ENCODE measurements around the gene TRIM72. TPM values are rescaled to one million over a fixed set of nuclear protein-coding genes. Genes with fewer than 3 reads are reported as not detected.

Gene TRIM72
- total and polyA plus RNA-seq, 7 experiments from 2014 or later: 0.24 TPM; not detected in 6

DNA sequence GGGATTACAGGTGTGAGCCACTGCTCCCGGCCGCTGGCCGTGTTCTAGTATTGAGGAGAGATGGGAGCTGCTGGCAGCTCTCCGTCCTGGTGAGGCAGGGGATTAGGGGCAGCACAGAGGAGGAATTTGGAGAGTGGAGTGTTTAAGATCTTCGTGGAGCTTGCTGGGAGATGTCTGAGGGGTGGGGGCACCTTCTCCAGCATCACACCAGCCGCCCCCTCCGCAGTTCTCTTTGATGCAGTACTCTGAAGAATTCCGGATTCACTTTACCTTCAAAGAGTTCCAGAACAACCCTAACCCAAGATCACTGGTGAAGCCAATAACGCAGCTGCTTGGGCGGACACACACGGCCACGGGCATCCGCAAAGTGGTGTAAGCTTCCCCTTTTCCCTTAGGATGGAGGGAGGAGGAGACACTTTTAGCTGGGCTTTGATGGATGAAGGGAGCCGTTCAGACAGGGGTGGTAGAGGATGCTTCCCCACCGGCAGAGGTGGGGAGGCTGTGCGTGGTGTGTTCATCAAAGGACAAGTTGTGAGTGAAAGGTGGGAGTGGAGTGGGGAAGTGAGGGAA is 57.8 kb downstream of the TRIM72 start:
- H3K27me3 Mint-ChIP-seq: peaks cover 0 to 17% (median 0%) of the 10 kb centered on the region in 5 donors
- no peaks in the 10 kb centered on the region for H3K27me3 ChIP-seq (ENCODE audit: control insufficient read depth in 2 of 2, insufficient read depth in 2 of 2, low read length in 2 of 2)
- peaks cover 0 to 41% (median 3%) of the 10 kb centered on the region in 5 donors for H3K36me3 Mint-ChIP-seq
- H3K4me1 Mint-ChIP-seq: peaks cover 0 to 26% (median 4%) of the 10 kb centered on the region in 7 donors
- H3K36me3 ChIP-seq (ENCODE audit: control insufficient read depth in 2 of 3, insufficient read depth in 3 of 3, low read length in 3 of 3): no peaks in the 10 kb centered on the region
- no peak overlapping the region for H3K4me3 Mint-ChIP-seq
- H3K9me3 Mint-ChIP-seq: peaks cover 0 to 2% (median 0%) of the 10 kb centered on the region in 11 donors
- H3K27ac Mint-ChIP-seq: peak overlapping the region in 1 of 9 donors; percentile 26
- no peak overlapping the region for H3K27ac ChIP-seq (ENCODE audit: low read depth, low read length)
- intact Hi-C loops (cut with micrococcal nuclease): no loop called here
- H3K4me1 ChIP-seq (ENCODE audit: control insufficient read depth in 2 of 2, insufficient read depth in 2 of 2, low read length in 2 of 2): no peaks in the 10 kb centered on the region
- ChIA-PET CTCF (no interaction called here), POLR2A (no interaction called here)
- no peak overlapping the region for H3K4me3 ChIP-seq (ENCODE audit: low read length)
- H3K9me3 ChIP-seq (ENCODE audit: control insufficient read depth in 2 of 3, low read length in 3 of 3): no peaks in the 10 kb centered on the region
- DNase-seq (no peak), ATAC-seq (no peak)

- no peak overlapping the region for H3K27ac Mint-ChIP-seq
- no peak overlapping the region for H3K4me3 ChIP-seq (ENCODE audit: low read length)
- H3K9me3 Mint-ChIP-seq: peaks cover 0 to 2% (median 0%) of the 10 kb centered on the region in 11 donors
- peaks cover 0 to 37% (median 0%) of the 10 kb centered on the region in 5 donors for H3K36me3 Mint-ChIP-seq
- no peaks in the 10 kb centered on the region for H3K27me3 ChIP-seq (ENCODE audit: control insufficient read depth in 2 of 2, insufficient read depth in 2 of 2, low read length in 2 of 2)
- H3K4me3 Mint-ChIP-seq: no peak overlapping the region
- ChIA-PET CTCF (no interaction called here), POLR2A (no interaction called here)
- no peaks in the 10 kb centered on the region for H3K36me3 ChIP-seq (ENCODE audit: control insufficient read depth in 2 of 3, insufficient read depth in 3 of 3, low read length in 3 of 3)
- H3K27ac ChIP-seq (ENCODE audit: low read depth, low read length): no peak overlapping the region
- H3K4me1 Mint-ChIP-seq: peaks cover 0 to 16% (median 0%) of the 10 kb centered on the region in 7 donors
- H3K4me1 ChIP-seq (ENCODE audit: control insufficient read depth in 2 of 2, insufficient read depth in 2 of 2, low read length in 2 of 2): no peaks in the 10 kb centered on the region
- intact Hi-C loops (cut with micrococcal nuclease): no loop called here
- peaks cover 0 to 9% (median 0%) of the 10 kb centered on the region in 5 donors for H3K27me3 Mint-ChIP-seq
- ATAC-seq (no peak), DNase-seq (no peak)
- H3K9me3 ChIP-seq (ENCODE audit: control insufficient read depth in 2 of 3, low read length in 3 of 3): no peaks in the 10 kb centered on the region
These were observed 59.3 kb downstream of the TRIM72 start for GRCh38 chr16:31273187-31273586.

- CTCF ChIA-PET: no interaction called here
- POLR2A ChIA-PET: no interaction called here
- Histone ChIP-seq H3K27ac (ENCODE audit: low read depth, low read length) (no peak overlapping the region), H3K36me3 (ENCODE audit: control insufficient read depth in 2 of 3, insufficient read depth in 3 of 3, low read length in 3 of 3) (no peaks in the 10 kb centered on the region), H3K4me3 (ENCODE audit: low read length) (no peak overlapping the region), H3K4me1 (ENCODE audit: control insufficient read depth in 2 of 2, insufficient read depth in 2 of 2, low read length in 2 of 2) (no peaks in the 10 kb centered on the region), H3K27me3 (ENCODE audit: control insufficient read depth in 2 of 2, insufficient read depth in 2 of 2, low read length in 2 of 2) (no peaks in the 10 kb centered on the region), H3K9me3 (ENCODE audit: control insufficient read depth in 2 of 3, low read length in 3 of 3) (no peaks in the 10 kb centered on the region)
- Mint-ChIP-seq H3K4me3 (no peak overlapping the region), H3K9me3 (peaks cover 0 to 2% (median 0%) of the 10 kb centered on the region in 11 donors), H3K27me3 (peaks cover 0 to 9% (median 0%) of the 10 kb centered on the region in 5 donors), H3K4me1 (peaks cover 0 to 13% (median 0%) of the 10 kb centered on the region in 7 donors), H3K27ac (no peak overlapping the region), H3K36me3 (peaks cover 0 to 38% (median 0%) of the 10 kb centered on the region in 5 donors)
- intact Hi-C loops (cut with micrococcal nuclease): no loop called here
- DNase-seq: no peak
- no peak for ATAC-seq
These were observed 59.8 kb downstream of the TRIM72 start for GRCh38 chr16:31273676-31274075.

DNA sequence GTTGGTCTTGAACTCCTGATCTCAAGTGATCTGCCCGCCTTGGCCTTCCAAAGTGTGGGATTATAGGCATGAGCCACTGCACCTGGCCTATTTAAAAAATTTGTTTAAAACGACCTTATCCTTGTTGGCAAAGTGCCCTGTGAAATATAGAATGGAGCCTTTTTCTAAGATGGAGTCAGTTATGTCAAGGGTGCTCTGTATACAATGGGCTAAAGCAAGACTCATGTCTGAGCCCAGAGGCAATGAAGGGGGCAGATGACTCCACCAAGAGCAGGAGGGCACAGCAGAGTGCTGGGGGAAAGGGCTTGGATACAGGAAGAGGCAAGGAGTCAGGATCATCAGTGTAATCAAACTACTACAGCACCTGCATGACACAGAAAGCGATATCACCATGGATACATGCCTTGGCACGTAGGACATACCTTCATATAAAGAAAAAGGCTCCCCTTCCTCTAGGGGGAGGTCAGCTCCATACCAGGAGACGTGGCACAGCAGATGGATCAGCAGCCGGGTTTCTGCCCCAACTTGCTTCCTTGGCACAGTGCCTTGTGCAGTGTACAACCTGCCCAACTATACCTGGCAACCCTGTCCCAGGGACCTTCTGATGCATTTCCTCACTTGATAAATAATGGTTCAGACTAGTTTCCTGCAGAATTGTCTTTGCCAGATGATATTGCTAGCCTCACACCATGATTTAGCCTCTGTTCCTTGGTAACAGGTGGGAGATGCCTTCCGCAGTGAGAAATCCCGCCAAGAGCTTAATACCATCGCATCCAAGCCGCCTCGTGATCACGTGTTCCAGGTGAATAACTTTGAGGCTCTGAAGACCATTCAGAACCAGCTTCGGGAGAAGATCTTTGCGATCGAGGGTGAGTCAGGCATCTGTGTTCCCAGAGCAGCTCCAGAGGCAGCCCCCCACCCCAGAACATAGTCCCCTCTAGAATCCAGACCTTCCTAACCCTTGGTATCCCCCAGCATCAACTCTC is 61.2 kb downstream of the TRIM72 start:
- ChIA-PET CTCF (interaction anchor here (0.5 kb wide), 1 partner anchor 168 kb away, joined by 3 read pairs; no protein-coding TSS in a partner anchor), POLR2A (interaction anchor here (1.4 kb wide), 1 partner anchor 438 kb away, joined by 3 read pairs; a partner anchor contains a TSS)
- no peak overlapping the region for H3K4me3 ChIP-seq (ENCODE audit: low read length)
- H3K4me1 ChIP-seq (ENCODE audit: control insufficient read depth in 2 of 2, insufficient read depth in 2 of 2, low read length in 2 of 2): no peaks in the 10 kb centered on the region
- no peaks in the 10 kb centered on the region for H3K36me3 ChIP-seq (ENCODE audit: control insufficient read depth in 2 of 3, insufficient read depth in 3 of 3, low read length in 3 of 3)
- H3K27ac ChIP-seq (ENCODE audit: low read depth, low read length): no peak overlapping the region
- peaks cover 0 to 6% (median 0%) of the 10 kb centered on the region in 11 donors for H3K9me3 Mint-ChIP-seq
- DNase-seq (no peak), ATAC-seq (no peak)
- H3K4me3 Mint-ChIP-seq: no peak overlapping the region
- peak overlapping the region in 1 of 9 donors; percentile 38 for H3K27ac Mint-ChIP-seq
- intact Hi-C loops (cut with micrococcal nuclease): no loop called here
- H3K9me3 ChIP-seq (ENCODE audit: control insufficient read depth in 2 of 3, low read length in 3 of 3): no peaks in the 10 kb centered on the region
- H3K27me3 Mint-ChIP-seq: peaks cover 0 to 9% (median 2%) of the 10 kb centered on the region in 5 donors
- peaks cover 0 to 9% (median 0%) of the 10 kb centered on the region in 7 donors for H3K4me1 Mint-ChIP-seq
- no peaks in the 10 kb centered on the region for H3K27me3 ChIP-seq (ENCODE audit: control insufficient read depth in 2 of 2, insufficient read depth in 2 of 2, low read length in 2 of 2)
- H3K36me3 Mint-ChIP-seq: peaks cover 0 to 44% (median 0%) of the 10 kb centered on the region in 5 donors

DNA sequence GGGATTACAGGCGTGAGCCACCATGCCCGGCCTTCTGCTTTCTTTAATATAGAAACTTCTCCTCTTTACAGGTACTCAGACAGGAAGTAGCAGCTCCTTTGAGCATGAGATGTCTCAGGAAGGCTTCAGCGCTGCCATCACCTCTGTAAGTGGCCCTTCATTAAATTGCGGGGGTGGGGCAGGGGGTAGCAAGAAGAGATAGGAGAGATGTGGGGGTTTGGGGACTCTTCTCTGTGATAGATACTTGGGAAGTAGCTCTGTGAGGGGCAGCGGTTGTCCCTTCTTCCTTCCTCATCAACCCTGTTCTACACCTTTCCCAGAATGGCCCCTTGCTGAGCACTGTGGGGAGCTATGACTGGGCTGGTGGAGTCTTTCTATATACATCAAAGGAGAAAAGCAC is 62.7 kb downstream of the TRIM72 start:
- no peak overlapping the region for H3K4me3 Mint-ChIP-seq
- Histone ChIP-seq H3K4me3 (ENCODE audit: low read length) (no peak overlapping the region), H3K27me3 (ENCODE audit: control insufficient read depth in 2 of 2, insufficient read depth in 2 of 2, low read length in 2 of 2) (no peaks in the 10 kb centered on the region), H3K9me3 (ENCODE audit: control insufficient read depth in 2 of 3, low read length in 3 of 3) (no peaks in the 10 kb centered on the region), H3K27ac (ENCODE audit: low read depth, low read length) (no peak overlapping the region), H3K4me1 (ENCODE audit: control insufficient read depth in 2 of 2, insufficient read depth in 2 of 2, low read length in 2 of 2) (no peaks in the 10 kb centered on the region), H3K36me3 (ENCODE audit: control insufficient read depth in 2 of 3, insufficient read depth in 3 of 3, low read length in 3 of 3) (no peaks in the 10 kb centered on the region)
- H3K27ac Mint-ChIP-seq: no peak overlapping the region
- intact Hi-C loops (cut with micrococcal nuclease): no loop called here
- CTCF ChIA-PET: interaction anchor here (0.6 kb wide), 2 partner anchors 134 to 421 kb away, joined by 3 to 4 read pairs; no protein-coding TSS in a partner anchor
- H3K4me1 Mint-ChIP-seq: peaks cover 0 to 9% (median 0%) of the 10 kb centered on the region in 7 donors
- no peak for ATAC-seq
- POLR2A ChIA-PET: interaction anchor here (1.4 kb wide), 1 partner anchor 436 kb away, joined by 3 read pairs; a partner anchor contains a TSS
- peaks cover 0 to 11% (median 4%) of the 10 kb centered on the region in 5 donors for H3K27me3 Mint-ChIP-seq
- peaks cover 0 to 10% (median 0%) of the 10 kb centered on the region in 11 donors for H3K9me3 Mint-ChIP-seq
- no peak for DNase-seq
- peaks cover 0 to 58% (median 0%) of the 10 kb centered on the region in 5 donors for H3K36me3 Mint-ChIP-seq

GRCh38 chr16:31277659-31278260 is 63.8 kb downstream of the TRIM72 start:
- intact Hi-C loops (cut with micrococcal nuclease): no loop called here
- no peak overlapping the region for H3K27ac ChIP-seq (ENCODE audit: low read depth, low read length)

More at GRCh38 chr16:31277659-31278260, 63.8 kb downstream of the TRIM72 start:
- Mint-ChIP-seq H3K27me3 (peaks cover 0 to 15% (median 0%) of the 10 kb centered on the region in 5 donors), H3K36me3 (peaks cover 0 to 64% (median 0%) of the 10 kb centered on the region in 5 donors), H3K4me1 (peaks cover 0 to 7% (median 0%) of the 10 kb centered on the region in 7 donors), H3K9me3 (peaks cover 0 to 12% (median 0%) of the 10 kb centered on the region in 11 donors), H3K4me3 (no peak overlapping the region), H3K27ac (no peak overlapping the region)
- ChIA-PET CTCF (no interaction called here), POLR2A (no interaction called here)
- no peaks in the 10 kb centered on the region for H3K9me3 ChIP-seq (ENCODE audit: control insufficient read depth in 2 of 3, low read length in 3 of 3)
- ATAC-seq (no peak), DNase-seq (no peak)
- no peaks in the 10 kb centered on the region for H3K27me3 ChIP-seq (ENCODE audit: control insufficient read depth in 2 of 2, insufficient read depth in 2 of 2, low read length in 2 of 2)
- no peaks in the 10 kb centered on the region for H3K36me3 ChIP-seq (ENCODE audit: control insufficient read depth in 2 of 3, insufficient read depth in 3 of 3, low read length in 3 of 3)
- no peaks in the 10 kb centered on the region for H3K4me1 ChIP-seq (ENCODE audit: control insufficient read depth in 2 of 2, insufficient read depth in 2 of 2, low read length in 2 of 2)
- H3K4me3 ChIP-seq (ENCODE audit: low read length): no peak overlapping the region

Measured in naive thymus-derived CD4-positive, alpha-beta T cell (primary cell).